Panc1 (cell line): ENCODE measurements around the gene ANO2. TPM values are rescaled to one million over a fixed set of nuclear protein-coding genes. Genes with fewer than 3 reads are reported as not detected.

Experiments used
- ATAC-seq: fragments of 200-7000 bp; cut with Tn5 transposase; 2 replicates; pipeline ENCODE4 v1.9.1; 2020; ENCODE audit warnings: mild to moderate bottlenecking, moderate library complexity
- BruUV-seq: library from RNA; stranded (reverse); fragments of 400-500 nt; replicated peaks from 2 replicates; lab custom pipeline; 2021; lab: Mats Ljungman, UMichigan
- CTCF ChIA-PET: fragments of 300-600 bp; sonication (Branson Sonifier 250); formaldehyde crosslinking; loops from one replicate; lab custom pipeline; 2022; ENCODE audit warnings: antibody characterized with exemption; lab: Charles Lee
- POLR2A ChIA-PET: fragments of 300-600 bp; sonication (Branson Sonifier 250); formaldehyde crosslinking; loops from one replicate; lab custom pipeline; 2022; ENCODE audit warnings: antibody characterized with exemption; lab: Charles Lee
- DNase-seq: peaks from one replicate; pipeline ENCODE4 v3.0.0-alpha.2; 2010; ENCODE audit warnings: low read depth, low spot score
- H3K27ac ChIP-seq: 2 replicates; pipeline ENCODE4 v1.5.1; 2011; ENCODE audit warnings: mild to moderate bottlenecking, low read length, inconsistent platforms
- H3K27me3 ChIP-seq: fragments of 200-500 bp; sonication (Bioruptor generic); 2 replicates; pipeline ENCODE4 v1.6.0; 2014; ENCODE audit warnings: low read length, inconsistent platforms; ENCODE audit not compliant: control insufficient read depth, insufficient read depth
- H3K36me3 ChIP-seq: fragments of 200-500 bp; sonication (Bioruptor generic); 2 replicates; pipeline ENCODE4 v1.5.1; 2014; ENCODE audit warnings: inconsistent platforms, mild to moderate bottlenecking, low read length, moderate library complexity; ENCODE audit not compliant: control insufficient read depth, insufficient read depth
- H3K4me1 ChIP-seq: 2 replicates; pipeline ENCODE4 v1.5.1; 2011; ENCODE audit warnings: inconsistent platforms, mild to moderate bottlenecking, low read length, moderate library complexity; ENCODE audit not compliant: control insufficient read depth, insufficient read depth
- H3K4me3 ChIP-seq, 2 experiments: 2 replicates each; pipeline ENCODE4 v1.5.1; 2011 to 2012; ENCODE audit warnings: low read depth in 2 of 2, low read length in 2 of 2, mild to moderate bottlenecking in 2 of 2, inconsistent platforms in 1 of 2, moderate library complexity in 1 of 2
- H3K9me3 ChIP-seq: fragments of 200-500 bp; sonication (Bioruptor generic); 2 replicates; pipeline ENCODE4 v1.5.1; 2014; ENCODE audit warnings: low read depth, mild to moderate bottlenecking, inconsistent platforms, low read length, moderate library complexity; ENCODE audit not compliant: control insufficient read depth, insufficient read depth
- CTCF ChIP-seq: fragments of 450-650 bp; IDR thresholded peaks from 2 replicates; pipeline ENCODE4 v1.5.1; 2017; ENCODE audit warnings: mild to moderate bottlenecking
- POLR2AphosphoS5 ChIP-seq: IDR thresholded peaks from 2 replicates; pipeline ENCODE4 v1.6.1; 2012; ENCODE audit warnings: mild to moderate bottlenecking, low read depth, low read length, moderate library complexity
- REST ChIP-seq, 2 experiments: IDR thresholded peaks; 2 replicates each; pipeline ENCODE4 v1.6.1; 2011 to 2012; ENCODE audit warnings: low read depth in 2 of 2, control low read depth in 1 of 2, low read length in 1 of 2, mild to moderate bottlenecking in 1 of 2, moderate library complexity in 1 of 2; ENCODE audit not compliant: insufficient read depth in 1 of 2
- SIN3A ChIP-seq: IDR thresholded peaks from 2 replicates; pipeline ENCODE4 v1.6.1; 2012; ENCODE audit warnings: low read depth, mild to moderate bottlenecking, low read length, moderate library complexity, borderline replicate concordance; ENCODE audit not compliant: insufficient read depth
- TCF7L2 ChIP-seq: IDR thresholded peaks from 2 replicates; pipeline ENCODE4 v1.6.1; 2011; ENCODE audit warnings: mild to moderate bottlenecking, low read depth, low read length, inconsistent platforms
- in situ Hi-C: cut with HindIII; loops from 2 replicates; pipeline ENCODE4 v1.10.0; 2016; ENCODE audit warnings: low sequenced_read_pairs, low pct_unique_long_range_greater_than_20kb
- intact Hi-C: fragments of 100-400 bp; cut with micrococcal nuclease; formaldehyde crosslinking; loops from one replicate; pipeline ENCODE4 v1.10.0; 2022; ENCODE audit not compliant: unreplicated experiment
- total RNA-seq: library from RNA; stranded (reverse); gene quantifications from one replicate; pipeline ENCODE4 v1.2.1, GENCODE V29; 2021; ENCODE audit not compliant: unreplicated experiment

Gene ANO2
- total RNA-seq, 1 experiment from 2014 or later: not detected

DNA sequence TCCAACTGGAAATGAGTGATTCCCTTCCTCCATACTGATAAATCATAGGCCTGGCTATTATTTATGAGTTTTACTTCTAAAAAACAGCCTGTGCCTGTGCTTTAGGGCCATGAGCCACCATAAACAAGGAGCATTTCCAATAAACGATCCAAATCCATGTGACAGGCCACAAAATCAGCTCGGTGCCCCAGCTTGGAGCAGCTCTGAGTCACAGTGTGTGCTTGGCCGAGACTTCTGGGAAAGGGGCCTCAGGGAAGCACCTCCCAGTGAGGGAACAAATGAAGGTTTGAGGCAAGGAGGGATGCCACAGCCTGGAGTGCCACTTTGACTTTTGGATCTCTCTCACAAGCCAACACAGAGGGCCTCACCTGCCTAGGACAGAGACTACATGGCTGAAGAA is 322.8 kb downstream of the ANO2 start:
- CTCF ChIA-PET: interaction anchor here (0.7 kb wide), 1 partner anchor 175 kb away, joined by 3 read pairs; no protein-coding TSS in a partner anchor
- H3K4me3 ChIP-seq: no peak overlapping the region
- DNase-seq: no peak
- in situ Hi-C loops: no loop called here
- H3K4me1 ChIP-seq: no peaks in the 10 kb centered on the region
- intact Hi-C loops: no loop called here
- TF ChIP-seq REST (IDR thresholded peaks at IDR 0.05; ENCODE audit: insufficient read depth in 1 of 2, low read depth in 2 of 2, low read length in 1 of 2) (no peak), SIN3A (no peak), POLR2AphosphoS5 (no peak), CTCF (no peak), TCF7L2 (no peak)
- BruUV-seq: no TSS peak
- H3K27ac ChIP-seq: no peak overlapping the region
- H3K9me3 ChIP-seq: no peaks in the 10 kb centered on the region
- H3K27me3 ChIP-seq: no peaks in the 10 kb centered on the region
- H3K36me3 ChIP-seq: no peaks in the 10 kb centered on the region
- ATAC-seq: no peak
- POLR2A ChIA-PET: no interaction called here

DNA sequence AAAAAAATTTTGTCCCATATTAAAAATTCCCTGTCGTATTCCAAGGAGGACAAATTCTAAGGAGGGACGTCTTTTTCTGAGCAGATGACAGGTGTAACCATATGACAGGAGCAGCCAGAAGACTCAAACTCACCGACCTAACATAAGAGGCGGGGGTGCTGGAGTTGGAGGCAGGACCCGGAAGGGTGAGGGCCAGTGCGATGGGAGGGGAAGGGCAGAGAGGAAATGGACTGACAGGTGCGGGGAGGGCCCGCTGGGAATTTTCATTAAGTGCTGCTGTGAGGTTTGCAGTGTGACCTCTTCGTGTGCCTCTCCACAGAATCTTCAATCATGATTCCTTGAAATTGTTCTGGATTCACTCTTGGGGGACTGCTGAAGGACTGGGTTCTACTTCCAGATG is 323.7 kb downstream of the ANO2 start:
- no peak overlapping the region for H3K27ac ChIP-seq
- in situ Hi-C loops: no loop called here
- POLR2A ChIA-PET: no interaction called here
- DNase-seq (no peak), ATAC-seq (no peak)
- H3K36me3 ChIP-seq: no peaks in the 10 kb centered on the region
- no peak for TF ChIP-seq SIN3A
- TF ChIP-seq POLR2AphosphoS5: no peak
- no peak for TF ChIP-seq CTCF
- no peak for TF ChIP-seq REST (IDR thresholded peaks at IDR 0.05; ENCODE audit: insufficient read depth in 1 of 2, low read depth in 2 of 2, low read length in 1 of 2)
- TF ChIP-seq TCF7L2: no peak
- CTCF ChIA-PET: no interaction called here
- BruUV-seq: no TSS peak
- no peaks in the 10 kb centered on the region for H3K9me3 ChIP-seq
- no peak overlapping the region for H3K4me3 ChIP-seq
- intact Hi-C loops: no loop called here
- no peaks in the 10 kb centered on the region for H3K4me1 ChIP-seq
- no peaks in the 10 kb centered on the region for H3K27me3 ChIP-seq
